ENCODE measurements around the gene SYP. TPM values are rescaled to one million over a fixed set of nuclear protein-coding genes. Genes with fewer than 3 reads are reported as not detected.
A peak's percentile ranks its signal among the peaks of the same experiment; 100 is the strongest.

SYP gene
- total and polyA plus RNA-seq, 2 donors = 3.6 to 14.4 TPM

DNA sequence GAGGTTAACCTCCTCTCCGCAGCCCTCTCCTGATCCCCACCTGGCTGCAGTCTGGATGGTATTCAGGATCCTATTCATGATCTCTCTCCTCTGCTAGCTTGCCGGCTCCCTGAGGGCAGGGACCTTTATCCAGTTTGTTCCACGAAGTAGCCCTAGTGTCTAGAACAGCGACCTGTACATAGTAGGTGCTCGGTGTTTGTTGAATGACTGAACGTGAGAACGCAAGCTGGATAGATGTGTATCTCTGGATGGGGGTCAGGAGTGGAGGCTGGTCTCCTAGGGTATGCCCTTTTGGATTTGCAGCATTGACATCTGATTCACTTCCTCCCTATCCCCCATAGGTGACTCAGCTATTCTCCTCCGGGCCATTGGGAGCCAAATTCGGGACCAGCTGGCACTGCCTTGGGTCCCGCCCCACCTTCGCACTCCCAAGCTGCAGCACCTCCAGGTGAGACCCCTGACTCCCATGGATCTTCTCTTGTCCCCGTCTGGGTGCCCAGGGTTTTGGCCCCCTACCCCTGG is 42.6 kb upstream of the SYP start:
- WGBS = 97% methylated on average over 12 of the region's 12 CpGs
- no peak for DNase-seq (ENCODE audit: low read depth in 6 of 9, low spot score in 9 of 9)

DNA sequence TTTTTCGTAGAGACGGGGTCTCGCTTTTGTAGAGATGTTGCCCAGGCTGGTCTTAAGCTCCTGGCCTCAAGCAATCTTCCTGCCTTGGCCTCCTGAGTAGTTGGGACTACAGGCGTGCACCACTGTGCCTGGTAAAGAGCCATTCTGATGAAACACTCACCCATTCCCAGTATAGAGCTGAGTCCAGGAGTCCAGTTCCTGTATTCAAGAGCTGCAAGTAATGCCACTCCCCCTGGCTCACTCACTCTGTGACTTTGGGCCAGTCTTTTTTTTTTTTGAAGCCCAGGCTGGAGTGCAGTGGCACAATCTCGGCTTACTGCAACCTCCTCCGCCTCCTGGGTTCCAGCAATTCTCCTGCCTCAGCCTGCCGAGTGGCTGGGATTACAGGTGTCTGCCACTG is 38.7 kb upstream of the SYP start:
- WGBS = 85% methylated on average over 7 of the region's 7 CpGs

More for the DNA sequence above, 42.6 kb upstream of the SYP start:
- Histone ChIP-seq H3K9me3 (ENCODE audit: control insufficient read depth in 2 of 2, insufficient read depth in 1 of 2, low read length in 1 of 2) (no peaks in the 10 kb centered on the region), H3K4me3 (ENCODE audit: low read length in 2 of 2) (no peak overlapping the region), H3K36me3 (ENCODE audit: control insufficient read depth in 2 of 2, insufficient read depth in 2 of 2, low read length in 1 of 2) (peaks cover 35 to 49% of the 10 kb centered on the region in 2 donors), H3K27ac (ENCODE audit: low read depth in 1 of 2, low read length in 1 of 2) (no peak overlapping the region), H3K4me1 (ENCODE audit: control insufficient read depth in 2 of 2, insufficient read depth in 2 of 2, low read length in 2 of 2) (no peaks in the 10 kb centered on the region), H3K27me3 (ENCODE audit: control insufficient read depth in 2 of 2, insufficient read depth in 1 of 2, low read length in 1 of 2) (no peaks in the 10 kb centered on the region)

DNA sequence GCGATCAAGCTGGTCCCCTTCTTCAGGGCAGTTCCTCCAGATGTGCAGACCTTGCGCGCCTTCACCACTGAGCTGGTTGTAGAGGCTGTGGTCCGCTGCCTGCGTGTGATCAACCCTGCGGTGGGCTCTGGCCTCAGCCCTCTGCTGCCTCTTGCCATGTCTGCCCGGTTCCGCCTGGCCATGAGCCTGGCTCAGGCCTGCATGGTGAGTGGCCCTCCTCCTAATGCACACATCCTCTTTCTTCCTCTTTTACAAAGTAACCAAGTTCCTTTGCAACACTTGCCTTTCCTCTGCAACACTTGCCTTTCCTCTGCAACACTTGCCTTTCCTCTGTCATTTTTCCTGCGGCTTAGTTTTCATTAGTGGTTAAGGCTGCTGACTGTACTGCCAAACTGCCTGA is 37.1 kb upstream of the SYP start:
- DNase-seq (ENCODE audit: low read depth in 6 of 9, low spot score in 9 of 9) = no peak
- 58% methylated on average over 9 of the region's 9 CpGs for WGBS
- peaks cover 3 to 24% of the 10 kb centered on the region in 2 donors for H3K4me1 ChIP-seq (ENCODE audit: control insufficient read depth in 2 of 2, insufficient read depth in 2 of 2, low read length in 2 of 2)
- H3K4me3 ChIP-seq (ENCODE audit: low read length in 2 of 2) = peak overlapping the region in 1 of 2 donors; percentile 13
- H3K9me3 ChIP-seq (ENCODE audit: control insufficient read depth in 2 of 2, insufficient read depth in 1 of 2, low read length in 1 of 2) = no peaks in the 10 kb centered on the region
- peaks cover 0 to 3% of the 10 kb centered on the region in 2 donors for H3K27me3 ChIP-seq (ENCODE audit: control insufficient read depth in 2 of 2, insufficient read depth in 1 of 2, low read length in 1 of 2)
- H3K27ac ChIP-seq (ENCODE audit: low read depth in 1 of 2, low read length in 1 of 2) = peak overlapping the region in 1 of 2 donors; percentile 60
- H3K36me3 ChIP-seq (ENCODE audit: control insufficient read depth in 2 of 2, insufficient read depth in 2 of 2, low read length in 1 of 2) = peaks cover 4 to 6% of the 10 kb centered on the region in 2 donors

More for the DNA sequence above, 38.7 kb upstream of the SYP start:
- no peak overlapping the region for H3K27ac ChIP-seq (ENCODE audit: low read depth in 1 of 2, low read length in 1 of 2)
- H3K4me3 ChIP-seq (ENCODE audit: low read length in 2 of 2) = no peak overlapping the region
- H3K4me1 ChIP-seq (ENCODE audit: control insufficient read depth in 2 of 2, insufficient read depth in 2 of 2, low read length in 2 of 2) = peaks cover 3 to 14% of the 10 kb centered on the region in 2 donors
- no peak for DNase-seq (ENCODE audit: low read depth in 6 of 9, low spot score in 9 of 9)
- peaks cover 17 to 22% of the 10 kb centered on the region in 2 donors for H3K36me3 ChIP-seq (ENCODE audit: control insufficient read depth in 2 of 2, insufficient read depth in 2 of 2, low read length in 1 of 2)
- no peaks in the 10 kb centered on the region for H3K9me3 ChIP-seq (ENCODE audit: control insufficient read depth in 2 of 2, insufficient read depth in 1 of 2, low read length in 1 of 2)
- peaks cover 0 to 3% of the 10 kb centered on the region in 2 donors for H3K27me3 ChIP-seq (ENCODE audit: control insufficient read depth in 2 of 2, insufficient read depth in 1 of 2, low read length in 1 of 2)

DNA sequence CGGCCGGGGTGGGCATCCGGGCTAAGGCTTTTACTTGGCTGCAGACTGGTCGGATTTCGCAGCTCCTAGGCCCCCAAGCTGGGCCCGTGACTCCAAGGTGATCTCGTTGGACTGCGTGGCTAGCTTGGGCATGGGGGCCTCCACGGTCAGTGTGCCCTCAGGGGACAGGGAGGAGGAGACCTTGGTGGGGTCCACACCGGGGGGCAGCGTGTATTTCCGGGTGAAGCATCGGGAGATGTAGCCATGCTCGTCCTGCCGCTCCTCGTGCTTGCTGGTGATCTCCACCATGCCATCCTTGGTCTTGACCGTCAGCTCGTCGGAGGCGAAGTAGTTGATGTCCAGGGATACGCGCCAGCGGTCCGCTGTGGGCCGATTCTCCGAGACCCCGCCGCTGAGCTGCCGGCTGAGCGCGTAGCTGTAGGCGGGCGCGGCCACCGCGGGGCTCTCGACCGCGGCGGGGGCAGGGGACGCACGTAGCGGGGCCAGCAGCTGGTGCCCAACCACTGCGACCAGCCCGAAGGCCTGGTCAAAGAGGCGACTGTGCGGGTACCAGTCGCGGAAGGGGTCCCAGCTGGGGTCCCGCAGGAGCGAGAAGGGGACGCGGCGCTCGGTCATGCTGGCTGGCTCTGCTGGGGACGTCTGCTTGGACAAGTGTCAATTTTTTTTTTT is 34.0 kb upstream of the SYP start:
- no peak for DNase-seq (ENCODE audit: low read depth in 6 of 9, low spot score in 9 of 9)
- Histone ChIP-seq H3K4me3 (ENCODE audit: low read length in 2 of 2) (no peak overlapping the region), H3K27me3 (ENCODE audit: control insufficient read depth in 2 of 2, insufficient read depth in 1 of 2, low read length in 1 of 2) (peaks cover 0 to 5% of the 10 kb centered on the region in 2 donors), H3K9me3 (ENCODE audit: control insufficient read depth in 2 of 2, insufficient read depth in 1 of 2, low read length in 1 of 2) (peaks cover 0 to 11% of the 10 kb centered on the region in 2 donors), H3K36me3 (ENCODE audit: control insufficient read depth in 2 of 2, insufficient read depth in 2 of 2, low read length in 1 of 2) (peaks cover 0 to 3% of the 10 kb centered on the region in 2 donors), H3K4me1 (ENCODE audit: control insufficient read depth in 2 of 2, insufficient read depth in 2 of 2, low read length in 2 of 2) (peaks cover 6 to 40% of the 10 kb centered on the region in 2 donors), H3K27ac (ENCODE audit: low read depth in 1 of 2, low read length in 1 of 2) (peak overlapping the region in 1 of 2 donors; percentile 32)
- 79% methylated on average over 55 of the region's 56 CpGs for WGBS

DNA sequence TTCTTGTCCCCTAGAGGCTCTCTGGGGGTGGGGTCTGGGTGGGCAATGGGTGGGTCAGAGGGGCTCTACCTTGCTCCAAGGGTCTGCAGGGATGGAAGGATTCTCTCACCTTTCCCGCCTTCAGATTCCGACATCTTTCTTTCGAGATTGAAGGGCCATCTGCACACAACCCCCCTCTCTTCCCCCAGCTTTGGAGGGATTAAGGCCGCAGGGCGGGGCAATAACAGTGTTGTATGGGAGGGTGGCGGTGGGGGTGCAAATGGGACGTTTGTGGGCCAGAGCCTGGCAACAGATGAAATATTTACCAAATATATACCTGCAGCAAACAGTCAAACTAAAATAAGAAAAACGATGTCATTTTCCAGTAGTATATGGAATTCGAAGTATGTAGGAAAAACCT is 33.2 kb upstream of the SYP start, which contains the start of gene CACNA1F:
Gene CACNA1F, minus strand, starts transcription at position 165 of the 400 bp plus-strand sequence. Its CDS starts 31 bp downstream, at position 134.
- Histone ChIP-seq H3K36me3 (ENCODE audit: control insufficient read depth in 2 of 2, insufficient read depth in 2 of 2, low read length in 1 of 2) (no peaks in the 10 kb centered on the region), H3K27me3 (ENCODE audit: control insufficient read depth in 2 of 2, insufficient read depth in 1 of 2, low read length in 1 of 2) (peaks cover 0 to 5% of the 10 kb centered on the region in 2 donors), H3K4me3 (ENCODE audit: low read length in 2 of 2) (no peak within 1 kb of the TSS), H3K27ac (ENCODE audit: low read depth in 1 of 2, low read length in 1 of 2) (peak within 1 kb of the TSS in 1 of 2 donors; percentile 32), H3K9me3 (ENCODE audit: control insufficient read depth in 2 of 2, insufficient read depth in 1 of 2, low read length in 1 of 2) (peaks cover 0 to 13% of the 10 kb centered on the region in 2 donors), H3K4me1 (ENCODE audit: control insufficient read depth in 2 of 2, insufficient read depth in 2 of 2, low read length in 2 of 2) (peaks cover 6 to 40% of the 10 kb centered on the region in 2 donors)
- WGBS = 90% methylated on average over 9 of the region's 9 CpGs
- DNase-seq (ENCODE audit: low read depth in 6 of 9, low spot score in 9 of 9) = no peak

DNA sequence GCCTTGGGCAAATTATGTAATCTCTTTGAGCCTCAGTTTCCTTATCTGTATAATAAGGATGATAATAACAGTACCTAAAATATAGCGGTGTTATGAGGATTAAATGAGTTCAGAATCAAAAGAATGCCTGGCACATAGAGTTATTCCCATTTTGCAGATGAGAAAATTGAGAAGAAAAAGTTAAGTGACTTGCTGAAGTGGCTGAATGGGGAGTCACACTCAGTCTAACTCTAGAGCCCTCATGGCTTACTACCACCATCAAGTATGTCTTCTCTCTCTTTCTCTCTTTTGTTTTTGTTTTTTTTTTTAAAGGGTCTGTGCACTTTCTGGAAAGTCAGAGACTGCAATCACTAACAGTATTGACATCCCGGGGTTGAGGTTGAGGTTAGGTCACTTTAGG is 32.5 kb upstream of the SYP start:
- Histone ChIP-seq H3K36me3 (ENCODE audit: control insufficient read depth in 2 of 2, insufficient read depth in 2 of 2, low read length in 1 of 2) (no peaks in the 10 kb centered on the region), H3K27me3 (ENCODE audit: control insufficient read depth in 2 of 2, insufficient read depth in 1 of 2, low read length in 1 of 2) (peaks cover 0 to 5% of the 10 kb centered on the region in 2 donors), H3K4me1 (ENCODE audit: control insufficient read depth in 2 of 2, insufficient read depth in 2 of 2, low read length in 2 of 2) (peaks cover 6 to 40% of the 10 kb centered on the region in 2 donors), H3K27ac (ENCODE audit: low read depth in 1 of 2, low read length in 1 of 2) (no peak overlapping the region), H3K9me3 (ENCODE audit: control insufficient read depth in 2 of 2, insufficient read depth in 1 of 2, low read length in 1 of 2) (peaks cover 0 to 13% of the 10 kb centered on the region in 2 donors), H3K4me3 (ENCODE audit: low read length in 2 of 2) (no peak overlapping the region)
- DNase-seq (ENCODE audit: low read depth in 6 of 9, low spot score in 9 of 9) = no peak
- WGBS = 94% methylated on average over 2 of the region's 2 CpGs

DNA sequence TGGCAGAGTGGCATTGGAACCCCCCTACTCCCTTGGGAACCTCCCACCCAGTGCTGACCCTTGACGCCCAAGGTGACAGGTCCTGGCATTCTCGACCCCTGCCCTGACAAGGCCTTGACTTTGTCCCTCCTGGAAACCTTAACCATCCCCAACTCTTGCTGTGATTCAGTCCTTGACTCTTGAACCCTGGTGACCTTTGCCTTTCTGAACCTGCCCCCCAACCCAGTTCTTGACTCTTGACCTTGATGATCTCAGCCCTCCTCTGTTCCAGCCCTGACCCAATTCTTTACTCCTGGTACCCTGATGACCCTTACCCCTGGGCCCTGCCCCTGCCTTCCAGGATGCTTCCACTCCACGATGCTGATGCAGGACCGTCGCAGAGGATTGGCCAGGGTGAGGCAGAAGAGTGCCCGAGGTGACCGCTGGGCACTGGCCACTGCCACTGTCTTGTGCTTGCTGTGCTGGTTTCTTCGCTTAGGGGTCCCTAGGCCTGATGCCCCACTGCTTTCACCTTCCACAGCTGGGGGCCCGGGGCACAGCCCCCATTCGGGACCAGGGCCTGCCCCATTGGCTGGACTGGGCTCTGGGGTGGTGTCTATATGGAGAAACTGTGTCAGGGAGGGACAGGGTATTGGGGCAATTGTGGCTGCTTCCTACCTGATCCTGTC is 31.5 kb upstream of the SYP start:
- H3K4me3 ChIP-seq (ENCODE audit: low read length in 2 of 2) = no peak overlapping the region

DNA sequence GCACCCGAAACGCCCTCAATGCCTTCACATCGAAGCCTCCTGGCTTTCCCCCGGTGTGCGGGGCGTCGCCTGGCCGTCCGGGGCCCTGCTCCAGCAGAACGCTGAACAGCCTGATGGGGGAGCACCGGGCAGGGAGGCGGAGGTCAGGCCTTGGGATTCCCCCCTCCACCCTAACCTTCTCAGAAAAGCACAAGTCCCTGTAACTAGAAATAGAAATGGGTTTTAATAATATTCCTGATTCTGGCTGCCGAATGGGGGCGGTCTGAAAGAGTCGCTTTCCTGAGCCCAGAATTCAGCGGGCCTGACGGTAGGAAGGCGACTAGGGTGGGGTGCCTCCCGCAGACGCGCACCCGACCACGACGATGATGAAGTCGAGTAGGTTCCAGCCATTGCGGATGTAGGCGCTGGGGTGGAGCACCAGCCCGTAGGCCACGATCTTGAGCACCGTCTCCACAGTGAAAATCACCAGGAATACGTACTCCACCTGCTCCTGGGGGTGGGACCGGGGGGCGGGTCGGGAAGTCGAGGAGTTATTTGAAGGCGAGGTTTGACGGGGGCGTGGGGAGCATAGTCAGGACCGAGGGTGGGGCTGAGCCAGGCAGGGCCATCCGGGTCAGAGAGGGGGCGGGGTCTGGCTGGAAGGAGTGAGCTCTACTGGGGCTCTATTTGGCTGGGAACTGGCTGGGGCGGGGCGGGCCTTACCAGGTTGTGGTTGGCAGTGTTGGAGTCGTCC is 30.7 kb upstream of the SYP start:
- peaks cover 3 to 29% of the 10 kb centered on the region in 2 donors for H3K4me1 ChIP-seq (ENCODE audit: control insufficient read depth in 2 of 2, insufficient read depth in 2 of 2, low read length in 2 of 2)
- H3K27ac ChIP-seq (ENCODE audit: low read depth in 1 of 2, low read length in 1 of 2) = peak overlapping the region; percentile 61 to 78
- peak overlapping the region; percentile 44 to 45 for H3K4me3 ChIP-seq (ENCODE audit: low read length in 2 of 2)
- H3K36me3 ChIP-seq (ENCODE audit: control insufficient read depth in 2 of 2, insufficient read depth in 2 of 2, low read length in 1 of 2) = no peaks in the 10 kb centered on the region
- H3K9me3 ChIP-seq (ENCODE audit: control insufficient read depth in 2 of 2, insufficient read depth in 1 of 2, low read length in 1 of 2) = peaks cover 0 to 19% of the 10 kb centered on the region in 2 donors
- peaks cover 0 to 11% of the 10 kb centered on the region in 2 donors for H3K27me3 ChIP-seq (ENCODE audit: control insufficient read depth in 2 of 2, insufficient read depth in 1 of 2, low read length in 1 of 2)
- peak in 5 of 9 donors; percentile 20 to 66 (median 39) for DNase-seq (ENCODE audit: low read depth in 6 of 9, low spot score in 9 of 9)
- 4% methylated on average over 44 of the region's 44 CpGs for WGBS

More for the DNA sequence above, 31.5 kb upstream of the SYP start:
- Histone ChIP-seq H3K36me3 (ENCODE audit: control insufficient read depth in 2 of 2, insufficient read depth in 2 of 2, low read length in 1 of 2) (no peaks in the 10 kb centered on the region), H3K9me3 (ENCODE audit: control insufficient read depth in 2 of 2, insufficient read depth in 1 of 2, low read length in 1 of 2) (peaks cover 0 to 18% of the 10 kb centered on the region in 2 donors), H3K27me3 (ENCODE audit: control insufficient read depth in 2 of 2, insufficient read depth in 1 of 2, low read length in 1 of 2) (peaks cover 0 to 5% of the 10 kb centered on the region in 2 donors), H3K4me1 (ENCODE audit: control insufficient read depth in 2 of 2, insufficient read depth in 2 of 2, low read length in 2 of 2) (peaks cover 3 to 34% of the 10 kb centered on the region in 2 donors), H3K27ac (ENCODE audit: low read depth in 1 of 2, low read length in 1 of 2) (no peak overlapping the region)
- no peak for DNase-seq (ENCODE audit: low read depth in 6 of 9, low spot score in 9 of 9)
- WGBS = 98% methylated on average over 10 of the region's 10 CpGs
